H1 (cell line): ENCODE measurements around the gene CFAP100.

Experiments used
- CEBPB ChIP-seq: IDR thresholded peaks from 2 replicates; pipeline ENCODE4 v1.6.1; 2012; ENCODE audit warnings: low read depth, low read length
- EZH2 ChIP-seq: fragments of 200-600 bp; sonication (generic); IDR thresholded peaks from 2 replicates; pipeline ENCODE4 v1.7.1; 2012; ENCODE audit warnings: low read depth, mild to moderate bottlenecking, moderate library complexity, low read length, inconsistent platforms; ENCODE audit not compliant: severe bottlenecking
- FOSL1 ChIP-seq: IDR thresholded peaks from 2 replicates; pipeline ENCODE4 v1.6.1; 2011; ENCODE audit warnings: mild to moderate bottlenecking, low read depth, low read length, moderate library complexity; ENCODE audit not compliant: insufficient read depth
- GABPA ChIP-seq: IDR thresholded peaks from 2 replicates; pipeline ENCODE4 v1.6.1; 2011; ENCODE audit warnings: mild to moderate bottlenecking, low read length, moderate library complexity, borderline replicate concordance; ENCODE audit not compliant: insufficient read depth
- MAFK ChIP-seq: IDR thresholded peaks from 2 replicates; pipeline ENCODE4 v1.6.1; 2012; ENCODE audit warnings: low read depth, mild to moderate bottlenecking, improper control_type of control experiment, low read length
- NRF1 ChIP-seq: IDR thresholded peaks from 2 replicates; pipeline ENCODE4 v1.6.1; 2011; ENCODE audit warnings: mild to moderate bottlenecking, low read depth, low read length, improper control_type of control experiment
- POLR2A ChIP-seq, 2 experiments: IDR thresholded peaks; 1 replicate in 1 of 2; 2 replicates in 1 of 2; pipeline ENCODE4 v1.6.1; 2011; ENCODE audit warnings: low read depth in 2 of 2, low read length in 2 of 2, mild to moderate bottlenecking in 2 of 2; ENCODE audit errors: control extremely low read depth in 1 of 2
- RAD21 ChIP-seq, 2 experiments: IDR thresholded peaks in 1 of 2; conservative IDR thresholded peaks in 1 of 2; 2 replicates each; pipeline ENCODE4 v1.6.1; 2011; ENCODE audit warnings: low read depth in 2 of 2, low read length in 2 of 2, improper control_type of control experiment in 1 of 2, inconsistent platforms in 1 of 2, mild to moderate bottlenecking in 1 of 2, moderate library complexity in 1 of 2
- SP1 ChIP-seq: IDR thresholded peaks from 2 replicates; pipeline ENCODE4 v1.6.1; 2011; ENCODE audit warnings: low read depth, low read length
- SUZ12 ChIP-seq: fragments of 200-600 bp; sonication (generic); IDR thresholded peaks from 2 replicates; pipeline ENCODE4 v1.6.1; 2012; ENCODE audit warnings: mild to moderate bottlenecking, inconsistent platforms, low read length, moderate library complexity, mixed read lengths
- TBP ChIP-seq: IDR thresholded peaks from 2 replicates; pipeline ENCODE4 v1.6.1; 2011; ENCODE audit warnings: low read depth, low read length, improper control_type of control experiment
- ZNF274 ChIP-seq: IDR thresholded peaks from 2 replicates; pipeline ENCODE4 v1.7.0; 2012; ENCODE audit warnings: low read length, borderline replicate concordance; ENCODE audit errors: extremely low read depth
- TF ChIP-seq, protein P1 (sequence below), 3 experiments: IDR thresholded peaks; 1 replicate in 2 of 3; 2 replicates in 1 of 3; pipeline versions ENCODE4 v1.5.1 to v1.6.1; 2011; ENCODE audit warnings: low read length in 3 of 3, mild to moderate bottlenecking in 3 of 3, inconsistent platforms in 2 of 3, low read depth in 1 of 3, moderate library complexity in 1 of 3; ENCODE audit not compliant: insufficient read depth in 1 of 3; ENCODE audit errors: control extremely low read depth in 1 of 3
- TF ChIP-seq, protein P2 (sequence below): IDR thresholded peaks from 2 replicates; pipeline ENCODE4 v1.6.1; 2011; ENCODE audit warnings: low read length, improper control_type of control experiment

GRCh38 chr3:126346466-126346865 is 48.2 kb upstream of the CFAP100 start:
- TF ChIP-seq, protein P1, sequence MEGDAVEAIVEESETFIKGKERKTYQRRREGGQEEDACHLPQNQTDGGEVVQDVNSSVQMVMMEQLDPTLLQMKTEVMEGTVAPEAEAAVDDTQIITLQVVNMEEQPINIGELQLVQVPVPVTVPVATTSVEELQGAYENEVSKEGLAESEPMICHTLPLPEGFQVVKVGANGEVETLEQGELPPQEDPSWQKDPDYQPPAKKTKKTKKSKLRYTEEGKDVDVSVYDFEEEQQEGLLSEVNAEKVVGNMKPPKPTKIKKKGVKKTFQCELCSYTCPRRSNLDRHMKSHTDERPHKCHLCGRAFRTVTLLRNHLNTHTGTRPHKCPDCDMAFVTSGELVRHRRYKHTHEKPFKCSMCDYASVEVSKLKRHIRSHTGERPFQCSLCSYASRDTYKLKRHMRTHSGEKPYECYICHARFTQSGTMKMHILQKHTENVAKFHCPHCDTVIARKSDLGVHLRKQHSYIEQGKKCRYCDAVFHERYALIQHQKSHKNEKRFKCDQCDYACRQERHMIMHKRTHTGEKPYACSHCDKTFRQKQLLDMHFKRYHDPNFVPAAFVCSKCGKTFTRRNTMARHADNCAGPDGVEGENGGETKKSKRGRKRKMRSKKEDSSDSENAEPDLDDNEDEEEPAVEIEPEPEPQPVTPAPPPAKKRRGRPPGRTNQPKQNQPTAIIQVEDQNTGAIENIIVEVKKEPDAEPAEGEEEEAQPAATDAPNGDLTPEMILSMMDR (IDR thresholded peaks at IDR 0.05; ENCODE audit: control extremely low read depth in 1 of 3, insufficient read depth in 1 of 3, low read depth in 1 of 3, low read length in 3 of 3), result no peak
- no peak for TF ChIP-seq RAD21 (IDR thresholded peaks at IDR 0.05 in 1 of 2, conservative IDR thresholded peaks at IDR 0.05 in 1 of 2; ENCODE audit: low read depth in 2 of 2, low read length in 2 of 2)
- TF ChIP-seq POLR2A (IDR thresholded peaks at IDR 0.05; ENCODE audit: control extremely low read depth in 1 of 2, low read depth in 2 of 2, low read length in 2 of 2), result no peak
- no peak for TF ChIP-seq TBP
- no peak for TF ChIP-seq EZH2
- TF ChIP-seq NRF1, result no peak
- no peak for TF ChIP-seq SP1
- no peak for TF ChIP-seq CEBPB
- TF ChIP-seq MAFK, result no peak
- TF ChIP-seq, protein P2, sequence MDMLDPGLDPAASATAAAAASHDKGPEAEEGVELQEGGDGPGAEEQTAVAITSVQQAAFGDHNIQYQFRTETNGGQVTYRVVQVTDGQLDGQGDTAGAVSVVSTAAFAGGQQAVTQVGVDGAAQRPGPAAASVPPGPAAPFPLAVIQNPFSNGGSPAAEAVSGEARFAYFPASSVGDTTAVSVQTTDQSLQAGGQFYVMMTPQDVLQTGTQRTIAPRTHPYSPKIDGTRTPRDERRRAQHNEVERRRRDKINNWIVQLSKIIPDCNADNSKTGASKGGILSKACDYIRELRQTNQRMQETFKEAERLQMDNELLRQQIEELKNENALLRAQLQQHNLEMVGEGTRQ, result no peak
- no peak for TF ChIP-seq FOSL1
- TF ChIP-seq SUZ12, result no peak
- no peak for TF ChIP-seq GABPA
- no peak for TF ChIP-seq ZNF274
